M059J (cell line): Measurements from ENCODE around the gene SEZ6L. TPM values are rescaled to one million over a fixed set of nuclear protein-coding genes. Genes with fewer than 3 reads are reported as not detected.

ENCODE experiments used
- DNase-seq: peaks from one replicate; pipeline ENCODE4 v3.0.0-alpha.2; 2012; ENCODE audit warnings: low read depth
- total RNA-seq: library from RNA; depleted of rRNA; stranded (reverse); fragments of >200 nt; shearing (Covaris generic); gene quantifications from 2 replicates; pipeline ENCODE4 v1.2.3, GENCODE V29; 2014

Gene SEZ6L
- total RNA-seq, 1 experiment from 2014 or later = not detected

GRCh38 chr22:26333088-26333800 lies 164.0 kb downstream of the SEZ6L start:
- no peak for DNase-seq

DNA sequence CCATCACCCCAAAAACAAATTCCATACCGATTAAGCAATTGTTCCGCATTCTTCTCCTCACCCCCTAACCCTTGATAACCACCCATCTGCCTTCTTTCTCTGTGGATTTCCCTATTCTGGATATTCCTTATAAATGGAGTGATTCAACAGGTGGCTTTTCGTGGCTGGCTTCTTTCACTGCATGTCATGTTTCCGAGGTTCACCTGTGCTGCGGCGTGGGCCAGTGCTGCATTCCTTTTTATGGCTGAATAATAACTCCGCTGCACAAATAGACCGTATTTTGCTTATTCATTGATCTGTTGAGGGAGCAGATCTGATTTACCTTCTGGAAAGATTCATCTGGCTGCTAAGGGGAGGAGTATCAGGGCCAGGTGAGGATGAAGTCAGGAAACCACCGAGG lies 165.0 kb downstream of the SEZ6L start:
- no peak for DNase-seq

DNA sequence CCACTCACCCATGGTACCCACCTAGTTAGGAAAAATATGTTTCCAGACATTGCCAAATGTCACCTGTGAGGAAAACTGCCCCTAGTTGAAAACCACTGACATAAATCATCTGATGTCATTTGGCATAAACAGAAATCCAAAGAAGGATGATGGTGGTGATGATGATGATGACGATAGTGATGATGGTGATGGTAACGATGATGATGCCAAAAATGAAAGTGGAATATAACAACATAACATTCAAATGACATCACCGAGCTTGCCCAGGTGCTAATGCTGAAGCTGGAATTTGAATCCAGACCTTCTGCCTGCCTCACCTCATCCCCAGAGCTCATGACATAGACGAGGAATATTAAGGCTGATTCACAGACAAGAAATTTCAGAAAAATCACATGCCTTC lies 167.5 kb downstream of the SEZ6L start:
- no peak for DNase-seq

GRCh38 chr22:26339755-26340154 lies 170.5 kb downstream of the SEZ6L start:
- DNase-seq = no peak

GRCh38 chr22:26342745-26343410 lies 173.6 kb downstream of the SEZ6L start:
- no peak for DNase-seq

DNA sequence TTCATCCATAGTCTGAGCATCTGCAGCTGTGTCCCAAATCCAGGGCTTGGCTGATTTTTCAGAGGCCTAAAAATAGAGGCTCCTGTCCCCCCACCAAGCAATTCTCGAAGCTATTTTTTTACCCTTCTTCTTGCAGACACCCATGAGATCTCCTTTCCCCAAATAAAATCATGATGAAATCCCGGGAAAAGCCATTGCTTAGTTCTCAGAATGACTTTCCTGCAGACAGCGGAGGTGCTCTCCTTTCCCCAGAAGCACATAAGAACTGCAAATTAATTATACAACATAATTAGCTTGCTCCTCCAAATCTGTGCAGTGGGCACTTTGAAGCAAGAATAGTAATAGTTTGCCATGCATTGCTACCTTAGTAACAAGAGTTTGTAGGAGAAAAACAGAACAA lies 176.2 kb downstream of the SEZ6L start:
- DNase-seq = no peak

GRCh38 chr22:26348810-26349526 lies 179.7 kb downstream of the SEZ6L start:
- no peak for DNase-seq

DNA sequence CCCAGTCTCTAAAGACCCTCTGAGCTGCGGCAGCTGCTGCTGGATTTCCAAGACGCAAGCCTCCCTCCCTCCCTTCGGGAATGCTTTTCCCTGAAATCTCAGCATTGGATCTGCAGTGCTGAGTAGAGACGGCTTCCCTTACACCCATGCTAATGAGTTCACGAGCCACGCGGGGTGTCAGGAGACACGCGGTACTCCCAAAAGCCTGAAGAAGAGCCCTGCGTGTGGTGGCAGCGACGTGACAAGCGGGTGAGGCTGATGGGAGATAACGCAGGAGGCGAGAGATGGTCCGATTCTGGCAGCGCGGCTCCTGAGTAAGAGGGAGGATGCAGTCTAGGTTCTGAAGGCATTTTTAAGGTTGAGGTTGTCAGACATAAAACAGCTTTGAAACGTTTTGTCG lies 185.4 kb downstream of the SEZ6L start:
- DNase-seq = no peak

DNA sequence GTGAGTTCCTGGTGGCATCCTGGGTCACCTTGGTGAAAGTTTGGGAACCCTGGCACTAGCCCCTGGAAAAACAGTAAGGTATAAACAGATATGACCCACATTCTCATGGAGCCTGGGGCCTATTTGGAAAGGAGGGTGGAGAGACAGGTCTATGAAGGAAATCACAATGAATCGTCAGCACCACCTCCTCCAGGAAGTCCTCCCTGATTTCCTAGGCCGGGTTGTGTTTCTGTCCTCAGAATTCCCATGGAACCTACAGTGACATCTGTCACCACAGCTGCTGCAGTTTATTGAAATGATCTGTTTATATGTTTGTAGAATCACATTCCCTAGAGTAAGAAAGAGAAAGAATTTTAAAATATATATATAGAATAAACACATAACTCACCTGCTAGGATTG lies 188.0 kb downstream of the SEZ6L start:
- no peak for DNase-seq

DNA sequence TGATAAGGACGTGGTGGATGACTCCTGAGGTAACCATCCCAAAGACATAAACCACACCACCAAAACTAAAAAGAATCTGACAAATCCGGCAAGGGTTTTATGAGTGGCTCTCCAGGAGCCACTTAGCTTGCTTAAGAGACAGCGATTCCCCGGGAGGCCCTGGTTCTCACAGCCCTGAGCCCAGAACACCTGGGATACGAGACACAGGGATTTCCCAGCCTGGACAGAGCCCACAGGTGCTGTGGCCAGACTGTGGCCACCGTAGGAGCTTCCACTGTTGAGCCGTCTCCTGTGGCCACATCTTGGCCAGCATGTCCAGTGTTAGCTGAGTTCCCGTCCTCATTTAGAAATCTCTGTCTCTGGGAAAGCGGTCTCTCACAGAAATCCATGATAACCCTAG lies 188.6 kb downstream of the SEZ6L start:
- DNase-seq = no peak

- no peak for DNase-seq
Observed at GRCh38 chr22:26359156-26359555, 189.9 kb downstream of the SEZ6L start.

- peak; percentile 68 for DNase-seq
Observed at GRCh38 chr22:26360169-26360885, 191.1 kb downstream of the SEZ6L start.

DNA sequence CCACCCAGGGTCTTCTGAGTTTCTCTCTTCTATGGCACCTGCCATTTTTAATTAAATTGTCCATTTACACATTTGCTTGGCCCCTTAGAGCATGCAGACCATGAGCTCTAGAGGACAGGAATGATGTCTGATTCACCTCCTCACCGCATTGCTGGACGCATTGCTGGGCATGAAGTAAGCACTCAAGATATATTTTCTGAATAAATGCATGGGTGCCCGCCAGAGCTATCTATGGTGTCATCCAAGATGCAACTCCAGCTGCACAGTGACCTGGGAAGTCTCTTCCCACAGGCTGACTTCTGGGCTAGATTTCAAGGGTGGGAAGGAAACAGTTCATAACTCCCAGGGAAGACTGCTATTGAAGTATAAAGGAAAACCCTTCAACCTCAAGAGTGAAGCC lies 193.2 kb downstream of the SEZ6L start:
- DNase-seq = peak; percentile 63

DNA sequence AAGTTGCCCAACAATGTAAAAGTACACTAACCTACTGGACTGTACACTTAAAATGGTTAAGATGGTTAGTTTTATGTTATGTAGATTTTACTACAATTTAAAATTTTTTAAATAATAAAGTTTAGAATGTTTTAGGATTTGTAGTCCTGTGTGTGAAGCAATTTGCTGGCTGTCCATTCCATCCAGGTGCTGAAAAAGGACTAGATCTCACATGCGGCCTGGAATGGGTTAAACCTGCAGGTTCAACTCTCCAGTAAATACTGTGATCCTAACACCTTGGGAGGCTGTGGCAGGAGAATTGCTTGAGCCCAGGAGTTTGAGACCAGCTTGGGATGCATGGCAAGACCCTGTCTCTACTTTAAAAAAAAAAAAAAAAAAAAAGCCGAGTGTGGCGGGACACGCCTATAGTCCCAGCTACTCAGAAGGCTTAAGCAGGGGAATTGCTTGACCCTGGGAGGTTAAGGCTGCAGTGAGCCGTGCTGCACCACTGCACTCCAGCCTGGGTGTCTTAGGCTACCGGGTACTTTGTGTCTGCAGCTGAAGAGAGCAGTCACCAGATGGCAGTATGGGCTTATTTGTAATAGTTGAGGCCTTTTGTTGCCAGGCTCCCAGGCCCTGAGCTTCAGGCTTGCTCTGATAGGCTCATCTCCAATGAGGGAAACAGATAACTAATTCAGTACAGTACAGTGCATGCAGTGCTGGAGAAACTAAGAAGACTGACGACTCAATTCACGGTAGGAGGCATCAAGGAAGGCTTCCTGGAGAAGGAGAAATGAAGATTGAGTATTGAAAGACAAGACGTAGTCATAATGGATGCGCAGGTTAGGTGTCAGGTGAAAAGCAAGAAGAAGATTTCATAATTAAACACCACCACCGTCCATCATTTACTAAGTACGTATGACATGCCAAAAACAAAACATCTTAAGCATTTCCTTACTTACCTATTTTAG lies 195.1 kb downstream of the SEZ6L start:
- DNase-seq = peak; percentile 71

- DNase-seq = peak; percentile 38
Observed at GRCh38 chr22:26367402-26368245, 198.4 kb downstream of the SEZ6L start.

- no peak for DNase-seq
Observed at GRCh38 chr22:26372890-26373289, 203.6 kb downstream of the SEZ6L start.

GRCh38 chr22:26374391-26375026 lies 205.2 kb downstream of the SEZ6L start:
- DNase-seq = no peak

DNA sequence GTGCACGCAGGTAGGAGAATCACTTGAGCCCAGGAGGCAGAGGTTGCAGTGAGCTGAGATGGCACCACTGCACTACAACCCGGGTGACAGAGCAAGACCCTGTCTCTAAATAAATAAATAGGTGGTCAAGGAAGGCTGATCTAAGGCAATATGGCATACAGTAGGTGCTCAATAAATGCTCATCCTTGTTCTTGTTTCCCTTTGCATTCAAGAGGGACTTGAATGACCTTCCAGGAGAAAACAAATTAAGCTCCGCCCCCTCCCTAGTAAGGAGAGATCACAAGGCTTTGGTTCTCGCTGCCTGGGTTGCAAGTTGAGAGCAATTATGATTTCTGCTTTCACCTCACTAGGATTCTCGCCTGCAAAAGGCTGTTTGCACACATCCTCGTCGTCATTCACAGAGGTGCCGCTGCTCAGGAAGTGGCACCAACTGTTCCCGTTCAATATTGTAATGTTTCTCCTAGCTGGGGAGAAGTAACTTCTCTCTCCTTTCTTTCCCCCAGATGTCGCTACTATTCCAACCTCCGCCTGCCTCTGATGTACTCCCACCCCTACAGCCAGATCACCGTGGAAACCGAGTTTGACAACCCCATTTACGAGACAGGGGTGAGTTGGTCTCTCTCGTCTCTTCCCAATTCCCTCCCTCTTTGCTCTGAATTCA lies 208.0 kb downstream of the SEZ6L start:
- no peak for DNase-seq
